Middle frontal gyrus (tissue), 1 donor: ENCODE measurements around the gene PIGV.
"Not testable (repeated sequence)": the region's sequence is repeated elsewhere in the genome, so short reads cannot be mapped to it uniquely, and the experiment has no call there.

Experiments used
- DNase-seq: peaks from one replicate; pipeline ENCODE4 v3.0.0-alpha.2; 2015; ENCODE audit warnings: low spot score; ENCODE audit errors: extremely low spot score

PIGV gene

DNA sequence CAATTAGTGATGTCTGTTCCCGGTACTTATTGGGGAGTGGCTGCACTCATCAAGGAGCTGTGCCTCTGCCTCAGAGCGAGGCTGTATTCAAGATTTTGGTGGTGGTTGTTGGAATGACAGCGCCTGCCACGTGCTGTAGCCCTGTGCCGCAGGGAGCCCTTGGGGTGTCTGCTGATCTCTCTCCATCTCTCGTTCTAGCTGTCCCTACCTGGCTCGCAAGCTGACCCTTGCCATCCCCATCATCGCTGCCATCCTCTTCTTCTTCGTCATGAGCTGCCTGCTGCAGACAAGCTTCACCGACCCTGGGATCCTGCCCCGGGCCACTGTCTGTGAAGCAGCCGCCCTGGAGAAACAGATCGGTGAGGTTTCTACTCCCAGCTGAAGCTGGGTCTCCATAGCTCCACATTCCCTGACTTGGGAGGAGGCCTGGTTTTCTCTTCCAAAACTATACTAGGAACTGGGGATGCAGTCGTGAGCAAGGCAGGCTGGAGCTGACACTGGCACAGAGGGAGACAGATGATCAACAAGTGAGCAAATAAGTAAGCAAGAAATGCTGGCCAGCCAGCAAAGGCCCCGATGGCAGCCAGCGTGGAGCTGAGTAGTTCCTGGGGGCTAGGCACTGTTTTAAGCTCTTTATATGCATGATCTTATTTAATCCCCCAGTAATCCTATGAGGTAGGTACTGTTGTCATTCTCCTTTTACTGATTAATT is 44.7 kb downstream of the PIGV start:
- no peak for DNase-seq

DNA sequence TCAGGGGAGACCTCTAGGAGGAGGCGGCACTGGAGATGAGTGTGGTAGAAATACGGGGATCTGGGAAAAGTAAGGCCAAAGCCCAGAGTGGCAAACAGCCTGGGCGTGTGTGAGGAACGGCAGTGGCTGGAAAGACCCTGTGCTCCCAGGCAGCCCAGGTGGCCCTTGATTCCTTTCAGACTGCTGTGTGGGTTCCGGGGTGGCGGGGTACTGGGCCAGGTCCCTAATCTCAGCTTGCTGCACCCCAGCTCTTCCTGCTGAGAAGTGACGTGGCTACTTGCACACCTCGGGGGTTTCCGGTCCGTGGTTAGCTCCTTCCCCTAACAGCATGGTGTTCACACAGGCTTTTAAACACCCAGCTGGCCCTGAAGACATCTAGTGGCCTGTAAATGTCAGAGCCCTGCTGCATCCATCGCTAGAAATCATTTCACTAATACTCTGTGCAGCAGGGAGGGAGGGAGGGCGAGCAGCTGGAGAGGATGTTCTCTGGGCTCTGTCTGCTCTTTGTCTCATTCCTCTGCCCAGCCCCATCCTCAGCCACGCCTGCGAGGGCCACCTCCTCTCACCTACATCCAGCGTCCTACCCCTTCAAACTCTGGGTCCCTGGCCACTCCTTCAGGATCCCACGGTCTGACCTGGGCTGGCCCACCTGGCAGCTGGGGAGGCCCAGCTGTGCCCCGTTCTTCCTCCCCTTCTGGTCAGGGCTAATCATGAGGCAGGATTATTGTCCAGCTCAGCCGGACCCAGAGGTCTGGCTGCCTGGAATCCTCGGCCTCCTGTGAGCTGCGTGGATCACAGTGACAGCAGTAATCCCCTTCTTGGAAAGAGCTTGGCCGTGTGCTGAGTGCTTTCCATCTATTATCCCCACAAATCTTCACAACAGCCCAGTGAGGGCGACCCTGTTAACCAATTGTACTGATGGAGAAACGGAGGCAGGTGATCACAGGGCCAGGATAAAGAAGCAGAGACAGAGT is 46.0 kb downstream of the PIGV start:
- DNase-seq: no peak

DNA sequence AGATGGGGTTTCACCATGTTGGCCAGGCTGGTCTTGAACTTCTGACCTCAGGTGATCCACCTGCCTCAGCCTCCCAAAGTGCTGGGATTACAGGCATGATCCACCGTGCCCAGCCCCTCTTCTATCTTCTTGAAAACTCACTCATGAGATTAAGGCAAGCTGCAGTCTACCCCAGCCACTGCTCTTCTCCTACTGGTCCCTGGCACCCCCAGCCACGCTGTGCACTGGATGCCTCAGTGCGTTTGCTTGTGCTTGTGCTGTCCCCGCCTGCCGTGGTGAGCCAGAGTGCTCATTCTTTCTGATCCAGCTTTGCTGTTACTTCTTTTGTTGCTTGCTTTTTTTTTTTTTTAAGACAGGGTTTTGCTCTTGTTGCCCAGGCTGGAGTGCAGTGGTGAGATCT is 49.9 kb downstream of the PIGV start:
- DNase-seq: not testable (repeated sequence)

DNA sequence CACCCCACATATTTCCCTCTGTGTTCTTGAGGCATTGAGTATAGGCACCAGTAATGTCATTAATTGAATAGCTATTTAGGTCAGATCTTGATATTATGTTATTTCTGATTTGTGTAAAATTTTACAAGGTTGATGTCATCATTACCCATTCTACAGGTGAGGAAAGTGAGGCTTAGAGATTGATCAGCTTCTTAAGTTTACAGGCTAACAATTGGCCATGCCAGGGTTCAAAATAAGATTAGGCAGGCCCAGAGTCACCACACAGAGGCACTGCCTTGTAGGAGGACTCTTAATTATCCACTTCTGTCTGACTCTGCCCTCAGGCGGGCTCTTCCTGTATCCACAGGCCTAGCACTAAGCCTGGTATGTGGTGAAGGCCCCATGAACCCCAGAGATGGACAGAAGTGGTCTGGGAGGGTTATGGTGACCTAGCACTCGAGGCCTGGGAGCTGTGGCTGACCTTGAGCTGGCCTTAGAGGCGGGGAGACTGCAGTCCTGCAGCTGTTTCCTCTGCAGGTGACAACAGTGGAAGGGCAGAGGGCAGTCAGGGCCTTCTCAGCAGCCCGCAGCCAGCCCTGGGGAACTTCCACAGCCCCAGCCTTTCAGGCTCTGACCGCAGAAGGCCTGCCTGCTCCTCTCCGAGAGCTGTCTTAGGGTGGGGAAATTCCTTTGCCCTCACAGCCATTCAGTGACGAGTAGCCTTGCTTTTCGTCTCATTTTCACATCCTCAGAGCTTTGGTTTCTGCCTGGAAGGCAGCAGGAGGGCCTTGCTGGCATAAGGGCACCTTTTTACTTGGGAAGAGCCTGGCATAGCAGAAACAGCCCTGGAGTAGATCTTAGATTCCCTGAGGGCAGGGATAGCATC is 51.0 kb downstream of the PIGV start:
- DNase-seq: no peak

DNA sequence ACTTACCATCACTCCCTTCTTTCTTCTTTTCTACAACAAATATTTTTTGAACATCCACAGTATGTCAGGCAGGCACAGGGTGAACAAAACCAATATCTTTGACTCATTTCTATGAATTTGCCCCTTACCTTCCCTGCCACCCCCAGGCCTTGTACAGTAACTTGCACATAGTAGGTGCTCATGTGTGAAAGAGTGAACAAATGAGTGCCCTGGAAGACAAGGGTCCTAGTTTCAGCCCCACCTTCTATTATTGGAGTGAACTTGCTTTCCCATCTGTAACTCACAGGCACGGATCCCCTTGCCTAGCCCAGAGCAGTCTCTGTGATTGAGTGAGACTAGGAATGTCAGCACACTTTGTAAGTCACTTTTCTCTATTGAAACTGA is 51.6 kb downstream of the PIGV start:
- no peak for DNase-seq

DNA sequence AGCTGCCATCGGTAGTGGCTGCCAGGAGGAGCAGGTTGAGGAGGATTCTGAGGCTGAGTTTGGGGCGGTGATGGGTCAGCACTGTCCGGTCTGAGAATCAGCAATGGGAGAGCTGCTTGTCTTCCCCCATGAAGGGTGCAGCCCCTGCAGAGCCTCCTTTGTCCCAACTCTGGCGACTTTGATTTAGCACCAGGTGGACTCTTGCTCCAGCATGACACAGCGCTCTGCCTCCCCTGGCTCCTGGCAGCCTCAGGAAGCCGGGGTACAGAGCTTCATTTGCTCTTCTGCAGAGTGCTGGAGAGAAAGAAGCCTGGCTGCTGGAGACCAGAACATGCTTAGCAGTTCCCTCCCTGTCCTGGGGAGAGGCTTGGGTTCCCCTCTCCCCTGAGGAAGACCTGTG is 52.0 kb downstream of the PIGV start:
- no peak for DNase-seq

DNA sequence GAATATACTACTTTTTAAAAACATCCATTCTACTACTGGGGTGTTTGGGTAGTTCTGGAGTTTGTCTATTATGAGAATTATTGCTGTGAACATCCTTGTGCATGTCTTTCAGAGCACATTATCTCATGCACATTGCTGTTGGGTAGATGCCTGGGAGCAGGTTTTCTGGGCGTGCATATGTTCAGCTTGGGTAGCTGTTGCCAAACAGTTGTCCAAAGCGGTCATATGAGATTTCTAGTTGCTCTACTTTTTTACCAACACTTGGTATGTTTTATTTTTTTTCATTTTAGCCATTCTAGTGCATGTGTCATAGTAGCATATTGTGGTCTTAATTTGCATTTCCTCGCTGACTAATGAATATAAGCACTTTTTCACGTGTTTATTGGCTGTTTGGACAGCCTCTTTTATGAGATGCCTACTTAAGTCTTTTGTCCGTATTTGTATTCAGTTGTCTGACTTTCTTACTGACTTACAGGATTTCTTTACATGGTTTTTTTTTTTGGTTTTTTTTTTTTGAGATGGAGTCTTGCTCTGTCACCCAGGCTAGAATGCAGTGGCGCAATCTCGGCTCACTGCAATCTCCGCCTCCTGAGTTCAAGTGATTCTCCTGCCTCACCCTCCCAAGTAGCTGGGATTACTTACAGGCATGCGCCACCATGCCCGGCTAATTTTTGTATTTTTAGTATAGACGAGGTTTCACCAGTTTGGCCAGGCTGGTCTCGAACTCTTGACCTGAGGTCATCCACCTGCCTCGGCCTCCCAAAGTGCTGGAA is 56.9 kb downstream of the PIGV start:
- DNase-seq: no peak

DNA sequence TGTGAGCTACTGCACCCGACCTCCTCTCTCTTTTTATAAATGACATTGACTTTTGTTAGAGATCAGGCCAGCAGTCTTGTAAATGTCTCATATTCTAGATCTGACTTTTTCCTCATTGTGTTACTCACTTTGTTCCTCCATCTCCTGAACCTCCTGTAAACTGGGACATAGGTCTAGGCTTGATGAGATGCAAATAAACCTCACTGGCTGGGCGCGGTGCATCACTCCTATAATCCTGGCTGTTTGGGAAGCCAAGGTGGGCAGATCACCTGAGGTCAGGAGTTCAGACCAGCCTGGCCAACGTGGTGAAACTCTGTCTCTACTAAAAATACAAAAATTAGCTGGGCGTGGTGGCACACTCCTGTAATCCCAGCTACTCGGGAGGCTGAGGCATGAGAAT is 60.1 kb downstream of the PIGV start:
- not testable (repeated sequence) for DNase-seq
